Neural cell (in vitro differentiated cells): ENCODE results near the gene PLXNA2. TPM values are rescaled to one million over a fixed set of nuclear protein-coding genes. Genes with fewer than 3 reads are reported as not detected.

Experiments
- H2AFZ ChIP-seq: fragments of 200-600, 300-800 bp; sonication (generic), shearing (Covaris generic); 2 replicates; pipeline ENCODE4 v1.6.0; 2014; ENCODE audit warnings: low read depth, mild to moderate bottlenecking, antibody characterized with exemption, low read length, moderate library complexity
- H3F3A ChIP-seq: fragments of 200-600 bp; shearing (Covaris generic); 2 replicates; pipeline ENCODE4 v1.6.1; 2016; ENCODE audit warnings: mild to moderate bottlenecking, moderate library complexity, mixed read lengths, antibody characterized with exemption, low read length; ENCODE audit not compliant: insufficient read depth, poor library complexity, severe bottlenecking
- H3K27ac ChIP-seq: fragments of 200-600, 300-800 bp; sonication (generic), shearing (Covaris generic); 2 replicates; pipeline ENCODE4 v1.5.1; 2014; ENCODE audit warnings: mild to moderate bottlenecking, low read length, moderate library complexity
- H3K27me3 ChIP-seq: fragments of 300-800, 200-600 bp; sonication (generic), shearing (Covaris generic); 2 replicates; pipeline ENCODE4 v1.6.0; 2014; ENCODE audit warnings: mild to moderate bottlenecking, low read depth, low read length, moderate library complexity; ENCODE audit not compliant: insufficient read depth
- H3K36me3 ChIP-seq: fragments of 300-800, 200-600 bp; sonication (generic), shearing (Covaris generic); 2 replicates; pipeline ENCODE4 v1.5.1; 2014; ENCODE audit warnings: mild to moderate bottlenecking, antibody characterized with exemption, low read length, moderate library complexity; ENCODE audit not compliant: insufficient read depth
- H3K4me2 ChIP-seq: fragments of 300-800, 200-600 bp; sonication (generic), shearing (Covaris generic); 2 replicates; pipeline ENCODE4 v1.6.0; 2014; ENCODE audit warnings: mild to moderate bottlenecking, low read length
- H3K4me3 ChIP-seq: fragments of 300-800, 200-600 bp; sonication (generic), shearing (Covaris generic); 2 replicates; pipeline ENCODE4 v1.5.1; 2014; ENCODE audit warnings: mild to moderate bottlenecking, low read length, moderate library complexity
- H3K79me2 ChIP-seq: fragments of 200-600 bp; shearing (Covaris generic); replicated peaks from 2 replicates; pipeline ENCODE4 v1.6.0; 2014; ENCODE audit warnings: mild to moderate bottlenecking, low read length, moderate library complexity; ENCODE audit not compliant: insufficient read depth
- H3K9ac ChIP-seq: fragments of 300-800, 200-600 bp; sonication (generic), shearing (Covaris generic); 2 replicates; pipeline ENCODE4 v1.6.1; 2016; ENCODE audit warnings: mild to moderate bottlenecking, low read length, mixed read lengths
- H3K9me2 ChIP-seq: fragments of 200-600 bp; shearing (Covaris generic); 2 replicates; pipeline ENCODE4 v1.6.1; 2016; ENCODE audit warnings: mild to moderate bottlenecking, low read length, mixed read lengths; ENCODE audit not compliant: insufficient read depth
- H3K9me3 ChIP-seq: fragments of 200-600, 300-800 bp; sonication (generic), shearing (Covaris generic); 2 replicates; pipeline ENCODE4 v1.6.1; 2016; ENCODE audit warnings: mild to moderate bottlenecking, mixed run types, low read length, moderate library complexity, mixed read lengths
- H4K20me1 ChIP-seq: fragments of 200-600 bp; shearing (Covaris generic); 2 replicates; pipeline ENCODE4 v1.6.1; 2016; ENCODE audit warnings: mild to moderate bottlenecking, mixed run types; ENCODE audit not compliant: insufficient read depth
- EP300 ChIP-seq: fragments of 450-650 bp; conservative IDR thresholded peaks from 2 replicates; pipeline ENCODE4 v1.6.1; 2014; ENCODE audit warnings: antibody characterized with exemption, mild to moderate bottlenecking, moderate library complexity; ENCODE audit not compliant: poor library complexity, severe bottlenecking
- EZH2 ChIP-seq: fragments of 200-600, 300-800 bp; shearing (Covaris generic), sonication (generic); IDR thresholded peaks from 2 replicates; pipeline ENCODE4 v1.6.1; 2014; ENCODE audit warnings: antibody characterized with exemption, low read length, borderline replicate concordance, mild to moderate bottlenecking; ENCODE audit not compliant: insufficient read depth, poor library complexity, severe bottlenecking
- MXI1 ChIP-seq: fragments of 450-650 bp; conservative IDR thresholded peaks from 2 replicates; pipeline ENCODE4 v1.6.1; 2014; ENCODE audit warnings: antibody characterized with exemption, mild to moderate bottlenecking; ENCODE audit not compliant: poor library complexity, severe bottlenecking
- POLR2AphosphoS5 ChIP-seq: IDR thresholded peaks from 2 replicates; pipeline ENCODE4 v1.6.1; 2012
- RAD21 ChIP-seq: fragments of 450-650 bp; conservative IDR thresholded peaks from 2 replicates; pipeline ENCODE4 v1.6.1; 2014; ENCODE audit warnings: antibody characterized with exemption, mild to moderate bottlenecking, moderate library complexity
- SMC3 ChIP-seq: fragments of 450-650 bp; conservative IDR thresholded peaks from 2 replicates; pipeline ENCODE4 v1.6.1; 2014; ENCODE audit warnings: antibody characterized with exemption, mild to moderate bottlenecking, moderate library complexity; ENCODE audit not compliant: poor library complexity
- TAF1 ChIP-seq: IDR thresholded peaks from 2 replicates; pipeline ENCODE4 v1.6.1; 2012; ENCODE audit warnings: low read depth
- polyA plus RNA-seq: library from polyadenylated mRNA; depleted of rRNA; stranded (reverse); fragments of >200 nt; gene quantifications from 2 replicates; pipeline ENCODE4 v1.2.3, GENCODE V29; 2014
- TF ChIP-seq, protein P1 (sequence below): IDR thresholded peaks from 2 replicates; pipeline ENCODE4 v1.6.1; 2012; ENCODE audit warnings: borderline replicate concordance
- TF ChIP-seq, protein P2 (sequence below): fragments of 450-650 bp; IDR thresholded peaks from 2 replicates; pipeline ENCODE4 v1.5.1; 2014; ENCODE audit warnings: antibody characterized with exemption, mild to moderate bottlenecking, moderate library complexity; ENCODE audit not compliant: poor library complexity, severe bottlenecking

PLXNA2 gene
- polyA plus RNA-seq, 1 donor from 2014 or later = 30.6 TPM

DNA sequence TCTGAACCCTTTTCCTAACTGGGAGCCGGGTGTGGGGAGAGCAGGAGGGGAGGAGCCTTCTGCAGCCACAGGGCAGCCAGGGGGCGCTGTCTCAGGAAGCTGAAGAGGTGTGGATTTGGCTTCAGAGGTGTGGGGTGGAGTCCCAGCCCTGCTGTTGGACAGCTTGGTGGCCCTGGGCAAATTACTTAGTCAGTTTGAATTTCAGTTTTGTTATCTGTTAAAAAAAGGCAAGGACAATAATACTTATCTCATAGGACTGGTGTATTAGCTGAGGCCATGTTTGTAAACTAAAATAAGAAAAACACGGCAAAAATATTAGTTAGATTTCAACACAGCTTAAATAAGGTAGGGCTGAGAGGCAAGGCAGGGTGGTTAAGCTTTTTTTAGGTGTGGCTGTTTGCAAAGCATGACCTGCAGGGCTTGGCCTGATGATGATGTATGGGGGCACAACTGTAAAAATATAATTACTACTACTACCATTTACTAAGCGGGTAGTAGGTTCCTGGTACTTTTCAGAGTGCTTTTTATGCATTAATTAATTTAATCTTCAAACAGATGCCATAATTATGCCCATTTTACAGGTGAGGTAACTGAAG lies 111.8 kb downstream of the PLXNA2 start:
- H3K4me3 ChIP-seq = no peak overlapping the region
- H2AFZ ChIP-seq = no peak overlapping the region
- TF ChIP-seq TAF1 (no peak), SMC3 (peak; percentile 33), EZH2 (no peak), MXI1 (no peak), POLR2AphosphoS5 (no peak), EP300 (no peak), RAD21 (peak; percentile 22)
- TF ChIP-seq, protein P1, sequence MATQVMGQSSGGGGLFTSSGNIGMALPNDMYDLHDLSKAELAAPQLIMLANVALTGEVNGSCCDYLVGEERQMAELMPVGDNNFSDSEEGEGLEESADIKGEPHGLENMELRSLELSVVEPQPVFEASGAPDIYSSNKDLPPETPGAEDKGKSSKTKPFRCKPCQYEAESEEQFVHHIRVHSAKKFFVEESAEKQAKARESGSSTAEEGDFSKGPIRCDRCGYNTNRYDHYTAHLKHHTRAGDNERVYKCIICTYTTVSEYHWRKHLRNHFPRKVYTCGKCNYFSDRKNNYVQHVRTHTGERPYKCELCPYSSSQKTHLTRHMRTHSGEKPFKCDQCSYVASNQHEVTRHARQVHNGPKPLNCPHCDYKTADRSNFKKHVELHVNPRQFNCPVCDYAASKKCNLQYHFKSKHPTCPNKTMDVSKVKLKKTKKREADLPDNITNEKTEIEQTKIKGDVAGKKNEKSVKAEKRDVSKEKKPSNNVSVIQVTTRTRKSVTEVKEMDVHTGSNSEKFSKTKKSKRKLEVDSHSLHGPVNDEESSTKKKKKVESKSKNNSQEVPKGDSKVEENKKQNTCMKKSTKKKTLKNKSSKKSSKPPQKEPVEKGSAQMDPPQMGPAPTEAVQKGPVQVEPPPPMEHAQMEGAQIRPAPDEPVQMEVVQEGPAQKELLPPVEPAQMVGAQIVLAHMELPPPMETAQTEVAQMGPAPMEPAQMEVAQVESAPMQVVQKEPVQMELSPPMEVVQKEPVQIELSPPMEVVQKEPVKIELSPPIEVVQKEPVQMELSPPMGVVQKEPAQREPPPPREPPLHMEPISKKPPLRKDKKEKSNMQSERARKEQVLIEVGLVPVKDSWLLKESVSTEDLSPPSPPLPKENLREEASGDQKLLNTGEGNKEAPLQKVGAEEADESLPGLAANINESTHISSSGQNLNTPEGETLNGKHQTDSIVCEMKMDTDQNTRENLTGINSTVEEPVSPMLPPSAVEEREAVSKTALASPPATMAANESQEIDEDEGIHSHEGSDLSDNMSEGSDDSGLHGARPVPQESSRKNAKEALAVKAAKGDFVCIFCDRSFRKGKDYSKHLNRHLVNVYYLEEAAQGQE = no peak
- TF ChIP-seq, protein P2, sequence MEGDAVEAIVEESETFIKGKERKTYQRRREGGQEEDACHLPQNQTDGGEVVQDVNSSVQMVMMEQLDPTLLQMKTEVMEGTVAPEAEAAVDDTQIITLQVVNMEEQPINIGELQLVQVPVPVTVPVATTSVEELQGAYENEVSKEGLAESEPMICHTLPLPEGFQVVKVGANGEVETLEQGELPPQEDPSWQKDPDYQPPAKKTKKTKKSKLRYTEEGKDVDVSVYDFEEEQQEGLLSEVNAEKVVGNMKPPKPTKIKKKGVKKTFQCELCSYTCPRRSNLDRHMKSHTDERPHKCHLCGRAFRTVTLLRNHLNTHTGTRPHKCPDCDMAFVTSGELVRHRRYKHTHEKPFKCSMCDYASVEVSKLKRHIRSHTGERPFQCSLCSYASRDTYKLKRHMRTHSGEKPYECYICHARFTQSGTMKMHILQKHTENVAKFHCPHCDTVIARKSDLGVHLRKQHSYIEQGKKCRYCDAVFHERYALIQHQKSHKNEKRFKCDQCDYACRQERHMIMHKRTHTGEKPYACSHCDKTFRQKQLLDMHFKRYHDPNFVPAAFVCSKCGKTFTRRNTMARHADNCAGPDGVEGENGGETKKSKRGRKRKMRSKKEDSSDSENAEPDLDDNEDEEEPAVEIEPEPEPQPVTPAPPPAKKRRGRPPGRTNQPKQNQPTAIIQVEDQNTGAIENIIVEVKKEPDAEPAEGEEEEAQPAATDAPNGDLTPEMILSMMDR = peak; percentile 51
- H3K9me2 ChIP-seq = no peaks in the 10 kb centered on the region
- H3K9ac ChIP-seq = no peak overlapping the region
- H3K9me3 ChIP-seq = no peaks in the 10 kb centered on the region
- H3K4me2 ChIP-seq = no peak overlapping the region
- peaks cover 5% of the 10 kb centered on the region for H3F3A ChIP-seq
- H3K36me3 ChIP-seq = no peaks in the 10 kb centered on the region
- peaks cover 5% of the 10 kb centered on the region for H4K20me1 ChIP-seq
- H3K79me2 ChIP-seq = no peaks in the 10 kb centered on the region
- no peaks in the 10 kb centered on the region for H3K27me3 ChIP-seq
- H3K27ac ChIP-seq = no peak overlapping the region

DNA sequence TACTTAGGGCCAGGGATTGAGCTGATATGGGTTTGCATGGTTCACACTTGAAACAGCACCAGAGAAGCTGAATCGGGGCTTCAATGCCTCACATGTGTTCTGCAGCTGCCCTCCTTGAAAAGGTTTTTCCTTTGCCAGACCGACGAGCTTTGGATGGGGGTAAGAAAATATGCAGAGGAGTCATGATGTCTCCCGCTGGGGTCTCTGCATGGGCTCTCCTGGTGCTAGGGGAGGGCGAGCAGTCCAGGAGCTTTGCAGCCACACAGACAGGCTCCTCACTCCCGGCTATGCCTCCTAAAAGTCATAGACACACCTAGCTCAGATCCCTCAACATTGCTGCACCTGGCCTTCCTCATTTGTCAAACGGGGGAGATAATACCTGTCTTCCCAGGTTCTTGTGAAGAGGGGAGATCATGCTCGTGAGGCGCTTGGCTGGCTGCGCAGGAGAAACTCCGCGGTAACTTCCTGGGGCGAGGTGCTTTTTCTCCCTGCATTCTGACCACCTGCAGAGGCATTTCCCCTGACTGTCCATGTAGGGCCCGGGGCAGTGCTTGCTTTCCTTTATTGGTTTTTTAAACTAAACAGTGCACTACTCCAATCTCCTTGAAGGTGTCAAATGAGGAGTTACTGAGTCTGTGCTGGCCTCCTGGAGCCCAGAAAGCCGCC lies 112.4 kb downstream of the PLXNA2 start:
- Histone ChIP-seq H3K9ac (no peak overlapping the region), H3K4me3 (no peak overlapping the region), H3K27me3 (no peaks in the 10 kb centered on the region), H4K20me1 (peaks cover 5% of the 10 kb centered on the region), H3K27ac (no peak overlapping the region), H3K9me3 (no peaks in the 10 kb centered on the region), H3F3A (peaks cover 5% of the 10 kb centered on the region), H3K4me2 (no peak overlapping the region), H2AFZ (no peak overlapping the region), H3K9me2 (no peaks in the 10 kb centered on the region), H3K79me2 (no peaks in the 10 kb centered on the region), H3K36me3 (no peaks in the 10 kb centered on the region)
- TF ChIP-seq SMC3 = no peak
- TF ChIP-seq TAF1 = no peak
- no peak for TF ChIP-seq EZH2
